GM10266 (cell line): ENCODE results near the gene RCAN3.

Experiments
- DNase-seq: peaks from one replicate; pipeline ENCODE4 v3.0.0; 2012; ENCODE audit errors: extremely low spot score
- TF ChIP-seq, protein P1 (sequence below): IDR thresholded peaks from 2 replicates; pipeline ENCODE4 v1.5.1; 2012; ENCODE audit warnings: mild to moderate bottlenecking, low read depth; ENCODE audit not compliant: control insufficient read depth, insufficient read depth; ENCODE audit errors: missing control alignments

RCAN3 gene

DNA sequence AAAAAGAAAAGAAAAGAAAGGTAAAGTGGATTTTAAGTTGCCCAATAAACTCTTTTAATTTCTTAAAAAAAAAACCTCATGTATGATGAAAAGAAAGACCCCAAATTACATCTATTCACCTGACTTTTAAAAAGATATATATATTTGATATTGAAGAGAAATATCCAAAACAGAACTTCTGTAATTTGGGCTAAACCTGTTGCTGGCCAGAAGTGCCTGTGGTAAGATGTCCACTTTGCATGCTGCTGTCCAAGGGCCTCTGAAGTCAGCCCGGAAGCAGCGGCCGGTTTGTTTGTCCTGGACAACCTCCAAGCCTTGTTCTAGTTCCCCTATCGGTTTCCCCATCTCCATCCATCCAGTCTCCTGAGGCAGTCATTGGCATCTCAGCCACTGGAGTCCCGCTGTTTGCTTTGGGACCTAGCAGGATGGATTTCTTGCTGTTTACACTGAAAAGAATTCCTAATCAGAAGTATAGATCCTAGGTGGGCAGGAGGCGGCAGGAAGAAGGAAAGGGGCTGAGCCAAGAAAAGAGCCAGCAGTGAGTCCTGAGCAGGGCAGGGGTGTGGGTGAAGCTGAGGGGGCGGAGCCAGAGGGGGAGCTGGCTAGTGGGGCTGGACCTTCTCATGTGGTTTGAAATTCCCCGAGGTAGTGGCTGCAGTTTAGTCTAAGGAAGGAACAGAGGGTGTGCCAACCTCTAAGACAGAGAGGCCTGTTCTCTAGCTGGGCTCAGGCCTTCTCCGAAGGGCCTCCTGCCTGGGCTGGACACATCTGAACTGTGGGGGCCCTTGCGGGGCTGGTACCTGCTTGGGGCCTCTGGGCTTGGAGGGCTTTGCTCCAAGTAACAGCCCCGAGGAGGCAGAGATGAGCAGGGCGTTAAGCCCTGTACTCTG is 56.5 kb downstream of the RCAN3 start:
- no peak for DNase-seq
- TF ChIP-seq, protein P1, sequence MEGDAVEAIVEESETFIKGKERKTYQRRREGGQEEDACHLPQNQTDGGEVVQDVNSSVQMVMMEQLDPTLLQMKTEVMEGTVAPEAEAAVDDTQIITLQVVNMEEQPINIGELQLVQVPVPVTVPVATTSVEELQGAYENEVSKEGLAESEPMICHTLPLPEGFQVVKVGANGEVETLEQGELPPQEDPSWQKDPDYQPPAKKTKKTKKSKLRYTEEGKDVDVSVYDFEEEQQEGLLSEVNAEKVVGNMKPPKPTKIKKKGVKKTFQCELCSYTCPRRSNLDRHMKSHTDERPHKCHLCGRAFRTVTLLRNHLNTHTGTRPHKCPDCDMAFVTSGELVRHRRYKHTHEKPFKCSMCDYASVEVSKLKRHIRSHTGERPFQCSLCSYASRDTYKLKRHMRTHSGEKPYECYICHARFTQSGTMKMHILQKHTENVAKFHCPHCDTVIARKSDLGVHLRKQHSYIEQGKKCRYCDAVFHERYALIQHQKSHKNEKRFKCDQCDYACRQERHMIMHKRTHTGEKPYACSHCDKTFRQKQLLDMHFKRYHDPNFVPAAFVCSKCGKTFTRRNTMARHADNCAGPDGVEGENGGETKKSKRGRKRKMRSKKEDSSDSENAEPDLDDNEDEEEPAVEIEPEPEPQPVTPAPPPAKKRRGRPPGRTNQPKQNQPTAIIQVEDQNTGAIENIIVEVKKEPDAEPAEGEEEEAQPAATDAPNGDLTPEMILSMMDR, result no peak

DNA sequence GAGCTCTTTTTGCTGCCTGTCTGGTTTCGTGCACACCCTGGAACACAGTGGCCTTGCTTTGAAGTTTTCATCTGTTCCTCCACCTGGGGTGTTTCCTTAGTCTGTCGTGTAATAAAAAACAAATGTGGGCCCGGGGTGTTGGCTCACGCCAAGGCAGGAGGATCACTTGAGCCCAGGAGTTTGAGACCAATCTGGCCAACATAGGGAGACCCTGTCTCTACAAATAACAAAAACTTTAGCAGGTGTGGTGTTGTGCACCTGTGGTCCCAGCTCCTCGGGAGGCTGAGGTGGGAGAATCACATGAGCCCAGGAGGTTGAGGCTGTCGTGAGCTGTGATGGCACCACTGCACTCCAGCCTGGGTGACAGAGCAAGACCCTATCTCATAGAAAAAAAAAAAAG is 57.7 kb downstream of the RCAN3 start:
- TF ChIP-seq, protein P1, result no peak
- DNase-seq, result no peak

DNA sequence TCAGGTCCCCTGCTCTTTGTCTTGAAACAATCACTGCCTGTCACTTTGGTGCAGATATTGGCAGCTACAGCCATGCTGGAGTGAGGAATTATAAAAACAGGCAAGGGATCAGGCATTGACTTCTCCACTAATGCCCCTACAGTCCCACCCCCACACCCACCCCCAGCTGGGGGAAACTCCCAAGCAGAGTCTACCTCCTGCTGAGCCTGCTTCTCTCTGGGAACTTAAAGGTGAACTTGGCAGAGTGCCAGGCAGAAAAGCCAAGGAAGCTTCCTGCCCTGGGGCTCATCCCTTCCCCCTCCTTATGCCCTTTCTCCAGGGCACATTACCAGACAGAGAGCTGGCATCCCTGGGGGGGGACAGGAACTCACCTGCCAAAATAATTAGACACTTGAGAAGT is 60.0 kb downstream of the RCAN3 start:
- DNase-seq, result no peak
- TF ChIP-seq, protein P1, result no peak

DNA sequence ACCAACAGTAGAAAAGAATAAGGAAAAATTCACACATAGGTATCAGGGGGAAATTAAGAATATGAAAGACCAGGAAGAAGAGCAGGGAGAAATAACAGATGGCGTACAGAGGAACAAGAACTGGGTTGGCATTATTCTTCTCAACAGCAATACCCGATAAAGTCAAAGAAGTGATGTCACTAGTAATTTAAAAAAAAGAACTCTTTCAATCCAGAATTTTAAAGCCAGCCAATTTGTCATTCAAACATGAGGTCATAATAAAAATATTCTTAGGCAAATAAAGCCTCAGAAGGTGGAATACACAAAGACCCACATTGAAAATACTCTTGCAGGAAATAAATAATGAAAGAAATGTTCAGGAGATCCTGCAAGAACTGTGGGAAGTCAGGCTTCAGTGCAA is 62.1 kb downstream of the RCAN3 start:
- TF ChIP-seq, protein P1, result no peak
- no peak for DNase-seq

- no peak for DNase-seq
- TF ChIP-seq, protein P1, result no peak
These were observed 63.7 kb downstream of the RCAN3 start for GRCh38 chr1:24566236-24566867.

DNA sequence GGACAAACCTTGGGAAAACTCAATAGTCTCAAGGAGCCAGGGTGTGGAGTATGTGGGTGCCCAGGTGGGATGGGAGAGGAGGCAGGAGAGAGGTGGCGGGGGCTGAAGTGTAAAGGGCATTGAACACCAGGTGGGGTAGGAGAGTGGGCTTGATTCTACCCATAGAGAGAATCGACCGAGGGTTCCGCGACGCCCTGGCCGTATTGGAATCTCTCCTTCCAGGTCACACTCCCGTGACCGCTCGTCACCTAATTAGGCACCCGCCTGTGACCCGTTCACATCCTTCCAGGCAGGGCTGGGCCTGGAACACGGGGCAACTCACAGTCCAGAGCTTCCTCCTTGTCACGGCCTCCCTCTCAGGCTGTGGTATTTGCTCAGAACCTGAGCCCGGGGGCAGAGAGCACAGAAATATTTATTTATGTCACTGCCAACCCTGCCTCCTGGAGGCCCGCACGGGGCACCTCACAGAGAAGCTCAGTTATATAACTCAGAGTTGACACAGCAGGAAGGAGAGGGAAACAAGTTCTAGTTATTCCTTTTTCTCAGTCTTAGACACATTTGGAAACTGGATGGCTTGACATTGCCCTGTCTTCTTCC is 65.3 kb downstream of the RCAN3 start:
- no peak for DNase-seq
- TF ChIP-seq, protein P1, result no peak

GRCh38 chr1:24568475-24568874 is 65.8 kb downstream of the RCAN3 start:
- TF ChIP-seq, protein P1, result no peak
- DNase-seq, result no peak
